Nucleus accumbens (tissue), 56 donors: Measurements from ENCODE around the gene HTR4.

ENCODE experiments used
- DNase-seq, 56 donors: peaks; one replicate each; lab custom pipeline; 2025; lab: John Stamatoyannopoulos, UW

HTR4 gene

DNA sequence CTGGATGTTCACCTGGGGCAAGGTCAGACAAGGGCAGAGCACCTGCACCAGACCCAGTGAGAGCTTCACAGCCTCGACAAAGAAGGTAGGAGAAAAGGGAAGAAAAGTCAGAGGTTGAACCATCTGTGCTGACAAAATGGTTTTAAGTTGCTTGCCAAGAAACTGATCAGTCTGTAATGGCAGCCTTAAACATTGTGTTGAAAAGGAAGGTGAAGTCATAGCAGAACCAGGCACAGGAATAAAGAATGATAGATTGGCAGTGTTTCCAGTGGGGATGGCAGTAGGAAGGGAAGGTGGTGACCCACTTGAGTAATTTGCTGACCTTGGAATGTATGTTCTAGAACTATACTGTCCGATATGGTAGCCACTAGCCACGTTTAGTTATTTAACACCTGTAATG lies 34.2 kb downstream of the HTR4 start:
- DNase-seq: no peak

- no peak for DNase-seq
Measured at GRCh38 chr5:148619484-148619883, 34.8 kb downstream of the HTR4 start.

- peak in 1 of 56 donors; percentile 31 for DNase-seq
Measured at GRCh38 chr5:148615644-148616275, 38.6 kb downstream of the HTR4 start.

DNA sequence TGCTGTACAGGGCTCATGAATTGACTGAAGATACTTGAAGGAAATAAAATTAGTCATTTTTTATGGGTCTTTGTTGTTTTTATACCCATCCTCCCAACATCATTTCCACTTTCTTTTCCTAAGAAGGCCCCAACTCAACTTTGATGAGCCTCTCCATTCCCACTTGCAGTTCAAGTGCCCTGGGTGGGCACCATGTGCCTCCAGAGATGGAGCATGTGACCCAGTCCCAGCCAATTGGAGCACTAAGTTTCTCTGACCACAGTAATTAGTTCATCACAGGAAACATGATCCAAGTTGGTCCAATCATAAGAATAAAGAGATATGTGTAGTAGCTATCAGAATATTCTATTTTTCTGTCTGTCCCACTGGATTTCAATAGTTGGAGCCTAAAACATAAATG lies 46.9 kb downstream of the HTR4 start:
- DNase-seq: no peak

DNA sequence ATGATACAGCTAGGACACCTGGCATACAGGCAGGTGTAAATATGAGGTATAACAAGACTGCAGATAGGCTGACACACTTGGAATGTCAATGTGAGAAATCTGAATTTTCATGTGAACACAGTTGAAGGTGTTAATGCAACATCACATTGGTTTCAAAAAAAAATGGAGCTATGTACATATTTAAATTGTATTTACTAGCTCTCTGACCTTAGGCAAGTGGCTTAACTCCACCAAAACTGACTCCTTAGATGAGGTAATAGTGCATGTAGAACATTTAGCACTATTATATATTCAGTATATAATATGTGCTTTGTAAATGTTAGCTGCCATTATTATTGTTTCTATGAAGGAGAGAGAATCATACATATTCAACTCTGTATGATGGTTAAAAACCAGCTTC lies 48.0 kb downstream of the HTR4 start:
- DNase-seq: no peak

DNA sequence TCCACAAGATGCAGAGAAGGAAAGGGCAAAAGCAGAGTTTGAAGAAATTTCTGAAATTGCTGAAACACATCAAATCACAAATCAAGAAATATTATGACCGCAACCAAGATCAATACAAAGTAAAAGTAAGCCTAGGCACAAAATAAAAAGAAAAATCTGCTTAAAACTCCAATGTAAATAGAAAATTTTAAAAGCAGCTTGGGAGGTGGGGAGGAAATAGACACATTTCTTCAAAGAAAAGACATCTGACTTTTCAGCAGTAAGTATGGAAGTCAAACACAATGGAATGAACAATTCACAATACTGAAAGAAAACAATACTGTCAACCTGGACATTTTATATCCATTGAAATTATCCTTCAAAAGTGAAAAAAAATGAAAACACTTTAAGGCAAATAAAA lies 55.1 kb downstream of the HTR4 start:
- DNase-seq: no peak

GRCh38 chr5:148595697-148596096 lies 58.6 kb downstream of the HTR4 start:
- no peak for DNase-seq

DNA sequence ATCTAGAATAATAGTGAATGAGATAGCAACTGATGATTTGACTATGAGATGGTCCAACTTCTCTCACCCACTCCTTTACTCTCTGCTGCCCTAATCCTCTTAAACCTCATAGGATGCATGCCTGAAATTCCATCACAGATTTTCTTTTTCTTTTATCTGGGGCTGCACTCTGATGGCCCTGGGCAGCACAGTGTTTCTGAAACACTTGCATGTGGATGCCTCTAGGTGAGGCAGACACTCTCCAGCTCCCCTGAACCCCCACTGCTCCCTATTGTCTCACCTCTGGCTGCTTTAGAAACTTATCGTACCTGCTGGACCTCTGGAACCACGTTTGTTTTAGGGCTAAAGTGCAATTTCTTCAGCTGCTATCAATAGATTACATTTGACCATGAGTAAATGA lies 67.5 kb downstream of the HTR4 start:
- DNase-seq: no peak

GRCh38 chr5:148585988-148586387 lies 68.3 kb downstream of the HTR4 start:
- no peak for DNase-seq

DNA sequence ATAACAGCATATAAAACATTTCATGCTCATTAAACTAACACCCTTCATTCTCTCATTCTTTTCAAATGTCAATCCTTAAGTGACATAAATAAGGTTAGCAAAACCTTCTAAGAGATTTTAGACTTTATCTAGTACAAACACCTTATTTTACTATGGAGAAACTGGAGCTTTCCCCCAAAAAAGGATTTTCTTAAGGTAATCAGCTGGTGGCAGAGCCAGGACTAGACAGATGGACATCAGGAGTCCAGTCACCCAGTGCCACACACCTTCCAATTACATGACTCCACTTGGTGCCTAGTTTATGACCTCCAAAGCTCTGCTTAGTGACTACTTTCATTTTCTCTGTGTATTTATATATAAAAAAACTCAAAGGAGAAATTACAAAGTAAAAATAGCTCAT lies 70.2 kb downstream of the HTR4 start:
- DNase-seq: no peak

DNA sequence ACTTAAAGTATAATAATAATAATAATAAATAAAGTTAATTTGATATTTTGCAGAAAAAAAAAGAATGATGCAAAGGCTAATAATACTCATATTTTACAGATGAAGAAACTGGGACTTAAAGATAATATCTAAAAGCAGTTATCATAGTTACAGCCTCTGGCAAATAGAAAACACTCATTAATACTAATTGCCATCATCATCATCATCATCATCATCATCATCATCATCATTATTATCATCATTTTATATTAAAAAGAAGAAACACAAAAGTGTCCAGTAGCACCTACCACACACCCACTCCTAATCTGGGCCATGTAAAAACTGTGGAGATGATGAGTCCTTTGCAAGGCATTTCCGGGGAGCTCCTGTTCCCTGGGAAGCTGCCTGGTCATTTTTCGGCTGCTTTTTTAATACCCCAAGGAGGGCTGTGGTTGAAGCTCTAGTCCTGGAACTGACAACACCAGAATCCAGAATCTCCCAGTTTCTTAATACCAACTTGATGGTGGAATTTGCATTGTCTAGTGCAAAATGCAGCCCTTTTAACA lies 70.8 kb downstream of the HTR4 start:
- no peak for DNase-seq

GRCh38 chr5:148574167-148574566 lies 80.2 kb downstream of the HTR4 start:
- DNase-seq: no peak

DNA sequence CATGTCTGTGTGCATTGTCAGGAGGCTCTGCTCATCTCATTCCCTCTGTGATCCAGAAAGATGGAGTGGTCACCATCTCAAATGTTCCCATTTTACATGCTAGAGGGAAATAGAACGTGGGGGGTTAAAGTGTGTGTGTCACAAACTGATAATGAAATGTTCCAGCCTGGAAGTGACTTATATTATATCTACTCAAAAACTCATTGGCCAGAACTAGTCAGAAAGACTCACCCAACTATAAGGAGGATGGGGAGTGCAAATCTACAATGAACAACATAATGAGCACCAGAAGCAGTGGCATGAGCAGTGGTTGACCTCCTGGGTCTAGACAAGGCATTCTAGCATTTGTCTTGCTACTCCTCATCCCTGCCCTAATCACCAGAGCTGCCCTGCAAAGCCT lies 81.0 kb downstream of the HTR4 start:
- DNase-seq: no peak

DNA sequence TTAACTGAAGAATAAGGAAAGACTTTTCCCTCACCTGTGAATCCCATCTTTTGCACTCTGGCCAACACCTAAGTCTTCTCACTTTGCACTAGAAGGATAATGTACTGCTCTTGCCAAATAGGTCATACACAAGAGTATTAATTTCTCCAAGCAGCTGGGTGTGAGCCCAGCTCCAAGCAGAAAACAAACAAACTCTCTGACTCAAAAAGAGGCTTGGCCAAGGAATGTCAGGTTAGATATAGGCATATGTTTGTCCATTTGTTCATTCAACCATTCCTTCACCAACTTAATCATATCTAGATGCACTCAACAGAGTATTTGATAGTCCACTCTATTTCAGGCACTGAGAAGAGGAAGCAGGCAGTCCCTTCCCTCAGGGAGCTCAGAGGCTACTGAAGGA lies 84.4 kb downstream of the HTR4 start:
- no peak for DNase-seq

DNA sequence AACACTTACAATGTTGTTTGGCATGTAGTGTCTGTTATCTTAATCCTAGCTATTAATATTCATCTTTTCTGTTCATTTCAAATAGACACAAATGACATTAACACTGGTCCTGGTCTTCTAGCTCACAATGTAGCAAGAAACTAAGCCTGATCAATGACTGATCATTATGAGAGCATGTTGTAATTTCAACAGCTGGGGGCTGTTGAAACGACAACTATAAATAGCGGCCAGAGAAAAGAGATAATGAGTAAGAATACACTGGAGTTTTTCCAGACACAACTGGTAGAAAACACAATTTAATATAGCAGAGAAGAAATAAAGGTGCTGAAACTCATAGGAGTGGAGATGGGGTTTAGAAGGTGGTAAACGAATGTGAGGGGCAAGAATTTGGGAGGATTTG lies 89.2 kb downstream of the HTR4 start:
- no peak for DNase-seq

DNA sequence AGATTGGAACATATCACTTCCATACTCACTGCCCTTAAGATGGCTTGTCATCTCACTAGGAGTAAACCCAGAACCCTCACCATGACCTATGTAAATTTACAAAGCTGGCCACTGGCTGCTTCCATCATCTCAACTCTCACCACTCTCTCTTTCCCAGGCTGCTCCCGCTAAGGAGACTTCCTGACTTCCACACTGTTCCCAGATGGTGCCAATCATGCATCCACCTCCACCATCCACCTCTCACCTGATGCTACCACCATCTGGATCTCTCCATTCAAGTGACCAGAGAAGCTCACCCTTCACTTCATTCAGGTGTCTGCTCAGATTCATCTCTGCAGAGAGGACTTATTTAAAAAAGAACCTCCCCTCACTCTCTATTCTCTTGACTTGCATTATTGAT lies 91.3 kb downstream of the HTR4 start:
- peak in 1 of 56 donors; percentile 5 for DNase-seq

DNA sequence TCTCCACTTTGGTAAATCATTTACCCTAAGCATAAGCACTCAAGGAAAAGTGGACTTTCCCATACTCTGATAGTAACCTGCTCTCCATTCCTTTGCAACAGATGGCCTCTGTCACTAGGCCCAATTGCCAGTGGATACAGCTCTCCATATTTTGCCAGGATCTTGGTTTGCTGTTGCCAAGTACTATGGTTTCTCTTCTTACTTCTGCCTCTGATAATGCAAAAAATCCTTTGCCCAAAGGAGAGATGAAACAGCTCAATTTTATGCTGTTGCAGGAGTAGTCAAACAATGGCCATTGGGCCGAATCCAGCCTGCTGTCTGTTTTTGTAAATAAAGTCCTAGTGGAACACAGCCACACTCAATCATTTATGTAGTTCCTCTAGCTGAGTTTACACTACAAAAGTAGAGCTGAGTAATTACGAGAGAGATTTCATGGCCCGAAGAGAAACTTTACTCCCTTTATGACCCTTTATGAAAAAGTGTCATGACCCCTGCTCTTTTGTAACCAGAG lies 92.5 kb downstream of the HTR4 start:
- no peak for DNase-seq

DNA sequence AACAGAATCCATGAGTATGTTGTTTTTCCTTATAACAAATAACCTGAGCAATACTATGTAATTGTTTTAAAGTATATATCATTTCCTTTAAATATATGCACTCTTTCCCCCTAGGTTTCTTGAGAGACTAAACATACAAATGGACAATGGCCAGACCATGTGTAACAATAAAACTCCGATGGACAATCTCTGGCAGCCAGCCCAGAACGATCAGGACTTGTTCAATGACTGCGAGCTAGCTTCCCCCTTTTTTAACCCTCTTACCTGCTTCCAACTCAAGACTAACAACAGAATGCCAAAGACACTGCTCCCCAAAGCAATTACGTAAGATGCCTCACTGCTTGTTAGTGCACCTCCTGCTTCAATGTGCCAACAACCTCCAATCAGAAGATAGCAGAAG lies 94.9 kb downstream of the HTR4 start:
- DNase-seq: no peak

- no peak for DNase-seq
Measured at GRCh38 chr5:148558892-148559291, 95.4 kb downstream of the HTR4 start.

GRCh38 chr5:148556835-148557234 lies 97.5 kb downstream of the HTR4 start:
- no peak for DNase-seq

GRCh38 chr5:148554621-148555020 lies 99.7 kb downstream of the HTR4 start:
- DNase-seq: peak in 2 of 56 donors; percentile 3 to 8

DNA sequence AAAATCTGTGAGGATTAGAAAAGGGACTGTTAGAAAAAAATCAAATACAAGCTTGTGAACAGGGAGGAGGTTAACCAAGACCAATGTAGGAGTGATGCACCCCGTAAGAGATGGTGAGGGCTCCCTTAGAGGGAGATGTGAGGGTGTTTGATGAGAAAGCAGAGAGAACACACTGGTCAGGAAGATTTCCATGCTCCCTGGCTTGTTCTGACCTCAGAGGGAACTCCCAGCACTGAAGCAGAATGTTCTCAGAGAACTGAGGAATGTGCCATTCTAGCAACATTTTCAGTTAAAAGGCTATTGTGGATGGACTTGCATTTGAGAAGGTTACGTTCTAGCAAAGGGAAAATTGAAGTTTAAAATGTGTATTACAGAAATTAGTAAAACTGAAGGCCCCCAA lies 110.6 kb downstream of the HTR4 start:
- DNase-seq: no peak

- DNase-seq: no peak
Measured at GRCh38 chr5:148542812-148543211, 111.5 kb downstream of the HTR4 start.
